Myometrial cell (primary cell): Measurements from ENCODE around the gene STAG3. TPM values are rescaled to one million over a fixed set of nuclear protein-coding genes. Genes with fewer than 3 reads are reported as not detected.

Experiments used
- total RNA-seq: library from RNA; depleted of rRNA; stranded (reverse); fragments of >200 nt; gene quantifications from 2 replicates; pipeline ENCODE4 v1.2.3, GENCODE V29; 2015

Gene STAG3
- total RNA-seq, result 0.29 and 0.35 TPM in 2 replicates

GRCh38 chr7:100177045-100178001, at the start of gene STAG3, which contains the start of gene GPC2:
Gene STAG3, plus strand, starts transcription at chr7:100177918. Its CDS starts 2,639 bp downstream, at chr7:100180557.
Gene GPC2, minus strand, starts transcription at chr7:100177381. Its CDS starts 182 bp downstream, at chr7:100177199.

GRCh38 chr7:100148559-100149328, 29.0 kb upstream of the STAG3 start, which contains the start of gene LAMTOR4:
Gene LAMTOR4, plus strand, starts transcription at chr7:100148918. Its CDS starts 55 bp downstream, at chr7:100148973.

GRCh38 chr7:100158229-100159098, 19.3 kb upstream of the STAG3 start, which contains the start of gene TRAPPC14:
Gene TRAPPC14, minus strand, starts transcription at chr7:100158723. Its CDS starts 224 bp downstream, at chr7:100158499.

GRCh38 chr7:100219801-100220585, 42.3 kb downstream of the STAG3 start, which contains the start of gene PVRIG:
Gene PVRIG, plus strand, starts transcription at chr7:100219949. Its CDS starts 22 bp downstream, at chr7:100219971.

Other genes with a start within 250 kb of the STAG3 start
- gene GJC3, start 248.3 kb upstream of the STAG3 start, total RNA-seq, result not detected in 2 replicates
- gene AZGP1, start 201.9 kb upstream of the STAG3 start, total RNA-seq, result not detected in 2 replicates
- 10.1 and 14.7 TPM in 2 replicates for gene ZKSCAN1, start 162.3 kb upstream of the STAG3 start, total RNA-seq
- gene ZSCAN21, start 128.1 kb upstream of the STAG3 start, total RNA-seq, result 11.3 and 21.6 TPM in 2 replicates
- 14.7 and 22.5 TPM in 2 replicates for gene ZNF3, start 96.2 kb upstream of the STAG3 start, total RNA-seq
- 159 and 183 TPM in 2 replicates for gene COPS6, start 88.9 kb upstream of the STAG3 start, total RNA-seq
- 138 and 153 TPM in 2 replicates for gene MCM7, start 76.5 kb upstream of the STAG3 start, total RNA-seq
- gene AP4M1, start 76.3 kb upstream of the STAG3 start, total RNA-seq, result 40.9 and 95.7 TPM in 2 replicates
- 92.9 and 113 TPM in 2 replicates for gene TAF6, start 58.6 kb upstream of the STAG3 start, total RNA-seq
- gene CNPY4, start 58.3 kb upstream of the STAG3 start, total RNA-seq, result 40.6 and 41.3 TPM in 2 replicates
- 2.9 and 6.0 TPM in 2 replicates for gene MBLAC1, start 51.0 kb upstream of the STAG3 start, total RNA-seq
- gene LAMTOR4, start 29.0 kb upstream of the STAG3 start, total RNA-seq, result 126 and 185 TPM in 2 replicates
- 9.2 and 9.4 TPM in 2 replicates for gene TRAPPC14, start 19.2 kb upstream of the STAG3 start, total RNA-seq
- gene GAL3ST4, start 9.3 kb upstream of the STAG3 start, total RNA-seq, result 6.0 and 6.3 TPM in 2 replicates
- 0.18 and 0.29 TPM in 2 replicates for gene GPC2, start 537 bp upstream of the STAG3 start, total RNA-seq
- gene PVRIG, start 42.0 kb downstream of the STAG3 start, total RNA-seq, result not detected in 2 replicates
- gene SPDYE3, start 129.8 kb downstream of the STAG3 start, total RNA-seq, result not detected in 2 replicates
- gene PILRB, start 180.2 kb downstream of the STAG3 start, total RNA-seq, result 9.8 and 13.3 TPM in 2 replicates
- not detected in 2 replicates for gene PILRA, start 195.6 kb downstream of the STAG3 start, total RNA-seq